ENCODE data around the gene ICA1. TPM values are rescaled to one million over a fixed set of nuclear protein-coding genes. Genes with fewer than 3 reads are reported as not detected.

ICA1 gene
- total and polyA plus RNA-seq, 2 experiments from 2014 or later = 45.2 to 83.7 TPM

- no peaks in the 10 kb centered on the region for H3K27me3 ChIP-seq (ENCODE audit: insufficient read depth)
- no peak overlapping the region for H3K27ac Mint-ChIP-seq
- H3K4me3 Mint-ChIP-seq = no peak overlapping the region
These were observed 93.6 kb downstream of the ICA1 start for GRCh38 chr7:8168336-8168735.

More at GRCh38 chr7:8168336-8168735, 93.6 kb downstream of the ICA1 start:
- ATAC-seq = no peak
- TF ChIP-seq ZNF331 (CRISPR knock-in tag; IDR thresholded peaks at IDR 0.05; ENCODE audit: low read depth) (no peak), ZNF462 (CRISPR knock-in tag; IDR thresholded peaks at IDR 0.05) (no peak), ZNF114 (CRISPR knock-in tag; IDR thresholded peaks at IDR 0.05) (no peak), EZH2phosphoT487 (IDR thresholded peaks at IDR 0.05; ENCODE audit: unreplicated experiment) (no peak), POLR2AphosphoS5 (IDR thresholded peaks at IDR 0.05; ENCODE audit: low read depth) (no peak), CTCF (conservative IDR thresholded peaks at IDR 0.05; ENCODE audit: low read depth in 2 of 2) (no peak), JUNB (IDR thresholded peaks at IDR 0.05; ENCODE audit: unreplicated experiment) (no peak), STAT1 (IDR thresholded peaks at IDR 0.05; ENCODE audit: unreplicated experiment) (no peak), CREB1 (CRISPR knock-in tag; IDR thresholded peaks at IDR 0.05; ENCODE audit: low read depth) (no peak), EZH2 (IDR thresholded peaks at IDR 0.05; ENCODE audit: low read depth, unreplicated experiment) (no peak), NANOG (IDR thresholded peaks at IDR 0.05; ENCODE audit: borderline replicate concordance) (no peak)
- TF ChIP-seq, protein P1, sequence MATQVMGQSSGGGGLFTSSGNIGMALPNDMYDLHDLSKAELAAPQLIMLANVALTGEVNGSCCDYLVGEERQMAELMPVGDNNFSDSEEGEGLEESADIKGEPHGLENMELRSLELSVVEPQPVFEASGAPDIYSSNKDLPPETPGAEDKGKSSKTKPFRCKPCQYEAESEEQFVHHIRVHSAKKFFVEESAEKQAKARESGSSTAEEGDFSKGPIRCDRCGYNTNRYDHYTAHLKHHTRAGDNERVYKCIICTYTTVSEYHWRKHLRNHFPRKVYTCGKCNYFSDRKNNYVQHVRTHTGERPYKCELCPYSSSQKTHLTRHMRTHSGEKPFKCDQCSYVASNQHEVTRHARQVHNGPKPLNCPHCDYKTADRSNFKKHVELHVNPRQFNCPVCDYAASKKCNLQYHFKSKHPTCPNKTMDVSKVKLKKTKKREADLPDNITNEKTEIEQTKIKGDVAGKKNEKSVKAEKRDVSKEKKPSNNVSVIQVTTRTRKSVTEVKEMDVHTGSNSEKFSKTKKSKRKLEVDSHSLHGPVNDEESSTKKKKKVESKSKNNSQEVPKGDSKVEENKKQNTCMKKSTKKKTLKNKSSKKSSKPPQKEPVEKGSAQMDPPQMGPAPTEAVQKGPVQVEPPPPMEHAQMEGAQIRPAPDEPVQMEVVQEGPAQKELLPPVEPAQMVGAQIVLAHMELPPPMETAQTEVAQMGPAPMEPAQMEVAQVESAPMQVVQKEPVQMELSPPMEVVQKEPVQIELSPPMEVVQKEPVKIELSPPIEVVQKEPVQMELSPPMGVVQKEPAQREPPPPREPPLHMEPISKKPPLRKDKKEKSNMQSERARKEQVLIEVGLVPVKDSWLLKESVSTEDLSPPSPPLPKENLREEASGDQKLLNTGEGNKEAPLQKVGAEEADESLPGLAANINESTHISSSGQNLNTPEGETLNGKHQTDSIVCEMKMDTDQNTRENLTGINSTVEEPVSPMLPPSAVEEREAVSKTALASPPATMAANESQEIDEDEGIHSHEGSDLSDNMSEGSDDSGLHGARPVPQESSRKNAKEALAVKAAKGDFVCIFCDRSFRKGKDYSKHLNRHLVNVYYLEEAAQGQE (IDR thresholded peaks at IDR 0.05; ENCODE audit: unreplicated experiment) = no peak
- TF ChIP-seq, protein P2, sequence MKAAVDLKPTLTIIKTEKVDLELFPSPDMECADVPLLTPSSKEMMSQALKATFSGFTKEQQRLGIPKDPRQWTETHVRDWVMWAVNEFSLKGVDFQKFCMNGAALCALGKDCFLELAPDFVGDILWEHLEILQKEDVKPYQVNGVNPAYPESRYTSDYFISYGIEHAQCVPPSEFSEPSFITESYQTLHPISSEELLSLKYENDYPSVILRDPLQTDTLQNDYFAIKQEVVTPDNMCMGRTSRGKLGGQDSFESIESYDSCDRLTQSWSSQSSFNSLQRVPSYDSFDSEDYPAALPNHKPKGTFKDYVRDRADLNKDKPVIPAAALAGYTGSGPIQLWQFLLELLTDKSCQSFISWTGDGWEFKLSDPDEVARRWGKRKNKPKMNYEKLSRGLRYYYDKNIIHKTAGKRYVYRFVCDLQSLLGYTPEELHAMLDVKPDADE (IDR thresholded peaks at IDR 0.05) = no peak
- Histone ChIP-seq H3K4me1 (ENCODE audit: insufficient read depth) (peaks cover 4% of the 10 kb centered on the region), H3K9me2 (ENCODE audit: insufficient read depth) (no peaks in the 10 kb centered on the region), H3K4me3 (no peak overlapping the region), H3K79me2 (replicated peaks; ENCODE audit: insufficient read depth) (no peaks in the 10 kb centered on the region), H4K20me1 (replicated peaks; ENCODE audit: insufficient read depth) (no peaks in the 10 kb centered on the region), H3F3A (replicated peaks; ENCODE audit: low read depth) (no peaks in the 10 kb centered on the region), H3K36me3 (ENCODE audit: insufficient read depth) (no peaks in the 10 kb centered on the region), H3K27ac (ENCODE audit: low read depth) (no peak overlapping the region), H3K4me2 (no peak overlapping the region), H2AFZ (no peak overlapping the region)
- Mint-ChIP-seq H3K36me3 (ENCODE audit: low read depth) (no peaks in the 10 kb centered on the region), H3K4me1 (peaks cover 9% of the 10 kb centered on the region; the same call in 2 of the 3 replicates), H3K27me3 (ENCODE audit: insufficient read depth, low read depth, poor library complexity) (no peaks in the 10 kb centered on the region), H3K9me3 (no peaks in the 10 kb centered on the region)
- DNase-seq (ENCODE audit: low spot score) = no peak
